Cardiac atrium fibroblast (primary cell): Measurements from ENCODE around the gene SLC24A1. TPM values are rescaled to one million over a fixed set of nuclear protein-coding genes. Genes with fewer than 3 reads are reported as not detected.

Source experiments
- total RNA-seq: library from RNA; depleted of rRNA; stranded (reverse); fragments of >200 nt; gene quantifications from 2 replicates; pipeline ENCODE4 v1.2.3, GENCODE V29; 2015

SLC24A1 gene
- total RNA-seq = 4.9 and 5.5 TPM in 2 replicates

DNA sequence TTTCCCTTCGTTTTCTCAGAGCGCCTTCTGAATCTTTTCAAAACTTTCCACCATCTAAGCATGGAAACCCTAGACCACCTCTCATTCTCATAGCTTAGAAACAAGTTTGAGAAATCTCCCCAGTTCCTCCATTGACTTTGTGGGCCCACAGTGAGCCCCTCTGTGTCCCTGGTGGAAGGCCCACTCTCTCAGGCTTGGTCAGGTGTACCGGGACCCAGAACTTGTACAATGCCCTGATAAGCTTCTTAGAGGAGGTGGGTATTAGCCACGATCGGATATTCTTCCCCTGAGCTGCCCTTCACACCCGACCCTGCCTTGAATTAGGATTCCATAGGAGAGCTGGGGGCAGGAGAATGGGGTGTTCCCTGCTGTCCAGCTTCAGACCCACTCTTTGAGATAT is at the start of gene SLC24A1:
Gene SLC24A1 (plus strand): TSS at position 301 of the 400 bp plus-strand sequence. CDS start 2,143 bp downstream, outside the sequence.

DNA sequence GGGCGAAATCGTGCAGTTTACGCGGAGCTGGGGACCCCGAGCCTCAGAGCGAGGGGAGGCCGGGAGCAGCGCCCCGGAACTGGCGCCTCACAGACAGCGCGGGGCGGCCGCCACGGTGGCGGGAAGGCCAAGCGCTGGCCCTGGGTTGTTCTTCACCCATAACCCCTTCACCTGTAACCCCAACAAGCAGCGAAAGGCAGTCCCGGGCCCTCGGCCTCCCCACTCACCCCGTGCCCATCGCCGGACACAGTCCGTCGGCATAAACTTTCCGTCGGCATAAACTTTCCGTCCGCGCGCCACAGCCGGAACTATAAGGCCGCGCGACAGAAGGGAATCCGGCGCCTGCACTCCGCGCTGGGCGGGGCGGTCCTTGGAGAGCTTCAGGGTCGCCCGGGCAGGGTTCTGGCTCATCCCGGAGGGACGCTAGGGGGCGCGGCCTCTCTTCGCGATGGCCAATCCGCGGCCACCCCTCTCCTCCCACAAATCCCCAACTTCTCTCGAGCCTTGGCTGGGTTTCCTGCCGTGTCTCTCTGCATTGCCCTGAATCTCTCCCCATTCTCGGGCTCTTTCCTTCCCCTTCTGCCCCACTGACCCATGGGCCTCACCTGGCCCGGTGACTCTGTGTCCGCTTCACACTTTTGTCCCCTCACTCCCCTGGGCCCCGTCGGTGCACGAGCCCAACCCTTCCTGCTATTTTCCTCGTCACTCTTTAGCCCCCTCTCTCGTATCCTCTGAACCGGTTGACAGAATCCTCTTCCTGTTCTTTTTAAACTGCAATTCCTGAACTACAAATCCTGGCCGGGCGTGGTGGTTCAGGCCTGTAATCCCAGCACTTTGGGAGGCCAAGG is 10.6 kb upstream of the SLC24A1 start, which contains the start of gene INTS14:
Gene INTS14 (minus strand): TSS at position 261 of the 848 bp plus-strand sequence. CDS start 3,751 bp downstream, outside the sequence.

Other genes starting within 250 kb of the SLC24A1 start
- gene IGDCC3, start 243.9 kb upstream of the SLC24A1 start, total RNA-seq = not detected in 2 replicates
- gene IGDCC4, start 199.0 kb upstream of the SLC24A1 start, total RNA-seq = under 0.01 and 0.90 TPM in 2 replicates
- 15.7 and 40.8 TPM in 2 replicates for gene DPP8, start 104.2 kb upstream of the SLC24A1 start, total RNA-seq
- gene HACD3, start 91.5 kb upstream of the SLC24A1 start, total RNA-seq = 57.0 and 70.3 TPM in 2 replicates
- 22.4 and 28.7 TPM in 2 replicates for gene INTS14, start 10.8 kb upstream of the SLC24A1 start, total RNA-seq
- 13.4 and 15.5 TPM in 2 replicates for gene DENND4A, start 170.4 kb downstream of the SLC24A1 start, total RNA-seq
- 216 and 221 TPM in 2 replicates for gene RAB11A, start 247.6 kb downstream of the SLC24A1 start, total RNA-seq